Measurements from ENCODE around the gene MAMDC4.

MAMDC4 gene

GRCh38 chr9:136808075-136808805 is 43.9 kb upstream of the MAMDC4 start:
- Histone ChIP-seq H3K4me1 (ENCODE audit: insufficient read depth, poor library complexity, severe bottlenecking) (peaks cover 14% of the 10 kb centered on the region), H3K27ac (ENCODE audit: poor library complexity, severe bottlenecking) (peak overlapping the region; percentile 67), H3K9me3 (ENCODE audit: severe bottlenecking) (no peaks in the 10 kb centered on the region), H3K4me3 (ENCODE audit: severe bottlenecking) (peak overlapping the region; percentile 100), H3K27me3 (ENCODE audit: insufficient read depth, poor library complexity, severe bottlenecking) (no peaks in the 10 kb centered on the region), H3K36me3 (ENCODE audit: low read depth) (peaks cover 41% of the 10 kb centered on the region)
- peak; percentile 6; the same call in 2 of the 3 replicates for ATAC-seq (ENCODE audit: low read depth)
- no peak for TF ChIP-seq CTCF (IDR thresholded peaks at IDR 0.05; ENCODE audit: poor library complexity, severe bottlenecking)
- peak; percentile 63 for DNase-seq (ENCODE audit: low spot score)

- Histone ChIP-seq H3K36me3 (ENCODE audit: low read depth) (peaks cover 41% of the 10 kb centered on the region), H3K27me3 (ENCODE audit: insufficient read depth, poor library complexity, severe bottlenecking) (no peaks in the 10 kb centered on the region), H3K27ac (ENCODE audit: poor library complexity, severe bottlenecking) (peak overlapping the region; percentile 67), H3K4me1 (ENCODE audit: insufficient read depth, poor library complexity, severe bottlenecking) (peaks cover 14% of the 10 kb centered on the region), H3K4me3 (ENCODE audit: severe bottlenecking) (peak overlapping the region; percentile 100), H3K9me3 (ENCODE audit: severe bottlenecking) (no peaks in the 10 kb centered on the region)
- ATAC-seq (ENCODE audit: low read depth) = no peak
- no peak for DNase-seq (ENCODE audit: low spot score)
- TF ChIP-seq CTCF (IDR thresholded peaks at IDR 0.05; ENCODE audit: poor library complexity, severe bottlenecking) = no peak
These were observed 43.4 kb upstream of the MAMDC4 start for GRCh38 chr9:136808806-136809158.

- DNase-seq (ENCODE audit: low spot score) (no peak), ATAC-seq (ENCODE audit: low read depth) (no peak)
- no peaks in the 10 kb centered on the region for H3K9me3 ChIP-seq (ENCODE audit: severe bottlenecking)
- H3K27ac ChIP-seq (ENCODE audit: poor library complexity, severe bottlenecking) = no peak overlapping the region
- H3K4me1 ChIP-seq (ENCODE audit: insufficient read depth, poor library complexity, severe bottlenecking) = peaks cover 4% of the 10 kb centered on the region
- peaks cover 52% of the 10 kb centered on the region for H3K36me3 ChIP-seq (ENCODE audit: low read depth)
- no peak overlapping the region for H3K4me3 ChIP-seq (ENCODE audit: severe bottlenecking)
- no peak for TF ChIP-seq CTCF (IDR thresholded peaks at IDR 0.05; ENCODE audit: poor library complexity, severe bottlenecking)
- no peaks in the 10 kb centered on the region for H3K27me3 ChIP-seq (ENCODE audit: insufficient read depth, poor library complexity, severe bottlenecking)
These were observed 37.3 kb upstream of the MAMDC4 start for GRCh38 chr9:136814725-136815421.

GRCh38 chr9:136815422-136815782 is 36.7 kb upstream of the MAMDC4 start:
- Histone ChIP-seq H3K27me3 (ENCODE audit: insufficient read depth, poor library complexity, severe bottlenecking) (no peaks in the 10 kb centered on the region), H3K27ac (ENCODE audit: poor library complexity, severe bottlenecking) (no peak overlapping the region), H3K4me1 (ENCODE audit: insufficient read depth, poor library complexity, severe bottlenecking) (no peaks in the 10 kb centered on the region), H3K36me3 (ENCODE audit: low read depth) (peaks cover 48% of the 10 kb centered on the region), H3K9me3 (ENCODE audit: severe bottlenecking) (no peaks in the 10 kb centered on the region), H3K4me3 (ENCODE audit: severe bottlenecking) (no peak overlapping the region)
- TF ChIP-seq CTCF (IDR thresholded peaks at IDR 0.05; ENCODE audit: poor library complexity, severe bottlenecking) = no peak
- DNase-seq (ENCODE audit: low spot score) (no peak), ATAC-seq (ENCODE audit: low read depth) (no peak)
